ENCODE measurements around the gene MAPK8IP3. TPM values are rescaled to one million over a fixed set of nuclear protein-coding genes. Genes with fewer than 3 reads are reported as not detected.

Gene MAPK8IP3
- total and polyA plus RNA-seq, 9 of the 15 experiments (the other 6 are each of a cell fraction or from before 2014, with no cell fraction given) = 0.17 to 58.7 (median 16.7) TPM

DNA sequence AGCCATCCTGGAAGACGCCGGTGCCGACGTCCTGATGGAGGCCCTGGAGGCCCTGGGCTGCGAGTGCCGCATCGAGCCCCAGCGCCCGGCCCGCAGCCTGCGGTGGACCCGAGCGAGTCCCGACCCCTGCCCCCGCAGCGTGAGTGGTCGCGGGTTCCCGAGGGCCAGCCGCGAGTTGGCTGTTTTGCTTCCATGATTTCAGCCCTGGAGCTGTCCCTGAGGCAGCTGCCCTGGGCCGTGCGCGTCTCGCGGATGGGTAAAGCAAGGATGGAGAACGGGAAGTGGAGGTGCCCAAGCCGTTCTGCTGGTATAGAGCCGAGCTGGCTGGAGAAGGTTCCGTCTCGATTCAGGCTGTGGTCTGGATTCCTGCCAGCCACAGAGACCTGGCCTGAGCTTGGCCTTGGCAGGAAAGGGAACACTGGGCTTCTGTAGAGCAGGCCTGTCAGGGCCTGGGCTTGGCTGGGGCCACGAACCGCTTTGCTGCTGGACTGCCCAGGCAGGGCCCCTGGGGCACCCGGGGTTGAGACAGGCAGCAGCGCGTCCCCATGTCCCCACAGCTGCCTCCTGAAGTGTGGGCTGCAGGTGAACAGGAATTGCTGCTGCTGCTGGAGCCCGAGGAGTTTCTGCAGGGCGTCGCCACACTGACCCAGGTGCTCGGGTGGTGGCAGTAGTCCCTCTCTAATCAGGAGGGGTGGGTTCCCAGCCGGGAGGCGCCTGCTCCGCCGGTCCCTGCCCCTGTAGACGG, 67.9 kb downstream of the MAPK8IP3 start (continued):
- TF ChIP-seq SAP30 (IDR thresholded peaks at IDR 0.05; ENCODE audit: borderline replicate concordance, insufficient read depth, low read depth, low read length, poor library complexity, severe bottlenecking) (peak; percentile 3), ZNF584 (CRISPR knock-in tag; IDR thresholded peaks at IDR 0.05; ENCODE audit: low read depth) (peak; percentile 6; the same call in 1 of the 2 replicates), CTCF (IDR thresholded peaks at IDR 0.05 in 2 of 3, conservative IDR thresholded peaks at IDR 0.05 in 1 of 3; ENCODE audit: insufficient read depth in 2 of 3, low read depth in 1 of 3, low read length in 3 of 3) (peak in 1 of 3 experiments; percentile 1; a peak in 1 of 6 replicates), NR2C2 (CRISPR knock-in tag; IDR thresholded peaks at IDR 0.05) (no peak), NR2C2 (tag; IDR thresholded peaks at IDR 0.05) (no peak), HMGN3 (IDR thresholded peaks at IDR 0.05; ENCODE audit: borderline replicate concordance, extremely low read depth, insufficient read length, low read depth, low read length) (peak; percentile 10), CHD1 (IDR thresholded peaks at IDR 0.05; ENCODE audit: low read length) (no peak)
